IMR-90 (cell line): ENCODE data around the gene FFAR3. TPM values are rescaled to one million over a fixed set of nuclear protein-coding genes. Genes with fewer than 3 reads are reported as not detected.

Source experiments
- ATAC-seq: fragments of 200-7000 bp; cut with Tn5 transposase; 2 replicates; pipeline ENCODE4 v1.9.1; 2020; ENCODE audit warnings: low read depth, mild to moderate bottlenecking, moderate library complexity
- BruUV-seq: library from RNA; stranded (reverse); fragments of 400-500 nt; replicated peaks from 2 replicates; lab custom pipeline; 2021; lab: Mats Ljungman, UMichigan
- CTCF ChIA-PET: fragments of 300-600 bp; formaldehyde crosslinking; extraction: SDS; loops from one replicate; lab custom pipeline; 2021; ENCODE audit warnings: antibody characterized with exemption; lab: Yijun Ruan, JAX
- POLR2A ChIA-PET: fragments of 300-600 bp; sonication (Branson Sonifier 250); formaldehyde crosslinking; loops from one replicate; lab custom pipeline; 2022; ENCODE audit warnings: antibody characterized with exemption; ENCODE audit not compliant: unreplicated experiment; lab: Charles Lee
- DNase-seq: peaks from one replicate; pipeline ENCODE4 v3.0.0; 2013
- H2AFZ ChIP-seq: replicated peaks from 2 replicates; pipeline ENCODE3; 2013; ENCODE audit warnings: low read length, mild to moderate bottlenecking; ENCODE audit not compliant: poor library complexity
- H2AK5ac ChIP-seq: 2 replicates; pipeline ENCODE4 v1.6.1; 2013; ENCODE audit warnings: low read depth, low read length, inconsistent platforms
- H2AK9ac ChIP-seq: replicated peaks from 2 replicates; pipeline ENCODE3; 2013; ENCODE audit warnings: mild to moderate bottlenecking, low read depth, low read length, moderate library complexity; ENCODE audit not compliant: poor library complexity
- H2BK120ac ChIP-seq: 2 replicates; pipeline ENCODE4 v1.6.1; 2013; ENCODE audit warnings: low read depth, low read length, inconsistent platforms
- H2BK15ac ChIP-seq: 3 replicates; pipeline ENCODE4 v1.6.1; 2013; ENCODE audit warnings: low read depth, low read length, inconsistent platforms
- H2BK20ac ChIP-seq: 2 replicates; pipeline ENCODE4 v1.6.1; 2013; ENCODE audit warnings: low read depth, mild to moderate bottlenecking, inconsistent platforms, low read length, moderate library complexity
- H2BK5ac ChIP-seq: 2 replicates; pipeline ENCODE4 v1.6.1; 2013; ENCODE audit warnings: mild to moderate bottlenecking, low read depth, low read length, inconsistent platforms; ENCODE audit not compliant: poor library complexity, severe bottlenecking
- H3K14ac ChIP-seq: replicated peaks from 2 replicates; pipeline ENCODE4 v1.6.1; 2013; ENCODE audit warnings: low read depth, low read length, inconsistent platforms
- H3K18ac ChIP-seq: 2 replicates; pipeline ENCODE4 v1.6.1; 2013; ENCODE audit warnings: low read depth, low read length, control low read depth
- H3K23ac ChIP-seq: 2 replicates; pipeline ENCODE4 v1.6.1; 2013; ENCODE audit warnings: low read depth, low read length, inconsistent platforms
- H3K27ac ChIP-seq: 2 replicates; pipeline ENCODE4 v1.5.1; 2013; ENCODE audit warnings: mild to moderate bottlenecking, control low read depth, low read length; ENCODE audit not compliant: insufficient read depth
- H3K27me3 ChIP-seq: 2 replicates; pipeline ENCODE4 v1.6.1; 2013; ENCODE audit warnings: low read length; ENCODE audit not compliant: control insufficient read depth, insufficient read depth
- H3K36me3 ChIP-seq: 2 replicates; pipeline ENCODE4 v1.6.1; 2013; ENCODE audit warnings: low read length, mixed read lengths; ENCODE audit not compliant: control insufficient read depth, insufficient read depth
- H3K4ac ChIP-seq: 2 replicates; pipeline ENCODE4 v1.6.1; 2013; ENCODE audit warnings: low read depth, low read length, inconsistent platforms
- H3K4me1 ChIP-seq: 2 replicates; pipeline ENCODE4 v1.6.1; 2013; ENCODE audit warnings: low read length, mixed read lengths; ENCODE audit not compliant: control insufficient read depth, insufficient read depth
- H3K4me2 ChIP-seq: 2 replicates; pipeline ENCODE4 v1.6.1; 2013; ENCODE audit warnings: low read depth, mild to moderate bottlenecking, control low read depth, low read length, moderate library complexity
- H3K4me3 ChIP-seq: 2 replicates; pipeline ENCODE4 v1.5.1; 2013; ENCODE audit warnings: low read depth, mild to moderate bottlenecking, control low read depth, low read length, moderate library complexity; ENCODE audit not compliant: insufficient read depth
- H3K56ac ChIP-seq: 2 replicates; pipeline ENCODE4 v1.6.1; 2013; ENCODE audit warnings: low read length, inconsistent platforms; ENCODE audit not compliant: insufficient read depth; ENCODE audit errors: extremely low read depth
- H3K79me1 ChIP-seq, 2 experiments: 2 replicates each; pipeline ENCODE4 v1.6.1; 2013; ENCODE audit warnings: low read length in 2 of 2, inconsistent platforms in 1 of 2, low read depth in 1 of 2
- H3K9ac ChIP-seq: 2 replicates; pipeline ENCODE4 v1.6.1; 2013; ENCODE audit warnings: low read depth, low read length, control low read depth
- H3K9me1 ChIP-seq: 2 replicates; pipeline ENCODE4 v1.6.1; 2013; ENCODE audit warnings: low read length, inconsistent platforms; ENCODE audit not compliant: insufficient read depth
- H3K9me3 ChIP-seq: 2 replicates; pipeline ENCODE4 v1.6.1; 2013; ENCODE audit warnings: low read length; ENCODE audit not compliant: control insufficient read depth, insufficient read depth
- H4K20me1 ChIP-seq: 2 replicates; pipeline ENCODE4 v1.6.1; 2013; ENCODE audit warnings: low read length, inconsistent platforms; ENCODE audit not compliant: insufficient read depth
- H4K5ac ChIP-seq: 2 replicates; pipeline ENCODE4 v1.6.1; 2013; ENCODE audit warnings: mild to moderate bottlenecking, low read depth, low read length, control low read depth
- H4K8ac ChIP-seq, 2 experiments: 2 replicates each; pipeline ENCODE4 v1.6.1; 2013; ENCODE audit warnings: low read depth in 2 of 2, low read length in 2 of 2, control low read depth in 1 of 2, inconsistent platforms in 1 of 2
- H4K91ac ChIP-seq: 2 replicates; pipeline ENCODE4 v1.6.1; 2013; ENCODE audit warnings: low read depth, low read length, inconsistent platforms; ENCODE audit not compliant: insufficient read depth
- ELK1 ChIP-seq: fragments of 150-350 bp; IDR thresholded peaks from 2 replicates; pipeline ENCODE4 v1.6.1; 2016; ENCODE audit warnings: low read depth, mild to moderate bottlenecking, low read length, moderate library complexity, borderline replicate concordance
- MAZ ChIP-seq: IDR thresholded peaks from 2 replicates; pipeline ENCODE4 v1.6.1; 2012; ENCODE audit warnings: low read depth, mild to moderate bottlenecking, low read length, improper control_type of control experiment, moderate library complexity, borderline replicate concordance
- MXI1 ChIP-seq: IDR thresholded peaks from 2 replicates; pipeline ENCODE4 v1.6.1; 2012; ENCODE audit warnings: low read depth, mild to moderate bottlenecking, low read length, moderate library complexity, borderline replicate concordance
- POLR2A ChIP-seq: IDR thresholded peaks from 2 replicates; pipeline ENCODE4 v1.6.1; 2012; ENCODE audit warnings: mild to moderate bottlenecking, low read depth, low read length
- RCOR1 ChIP-seq: IDR thresholded peaks from 2 replicates; pipeline ENCODE4 v1.6.1; 2012; ENCODE audit warnings: mild to moderate bottlenecking, low read length, improper control_type of control experiment; ENCODE audit not compliant: insufficient replicate concordance
- RFX5 ChIP-seq: IDR thresholded peaks from 2 replicates; pipeline ENCODE4 v1.8.0; 2012; ENCODE audit warnings: low read depth, mild to moderate bottlenecking, low read length, moderate library complexity
- USF2 ChIP-seq: fragments of 150-350 bp; IDR thresholded peaks from 2 replicates; pipeline ENCODE4 v1.6.1; 2017; ENCODE audit warnings: mild to moderate bottlenecking, antibody characterized with exemption, low read length, low read depth
- WGBS, 2 experiments: methylation state at CpG; one replicate each; pipeline versions ENCODE4 v1.1.5 to v1.1.7; 2013; ENCODE audit warnings: missing lambda C conversion rate in 2 of 2; ENCODE audit not compliant: insufficient read length in 1 of 2; ENCODE audit errors: extremely low coverage in 2 of 2; 5-methylcytosine and 5-hydroxymethylcytosine counted together
- dilution Hi-C: fragments of 300-500 bp; cut with HindIII; formaldehyde crosslinking; loops from one replicate; pipeline ENCODE4 v1.14.3; 2018; ENCODE audit warnings: low sequenced_read_pairs; ENCODE audit not compliant: unreplicated experiment
- in situ Hi-C: fragments of 300-500 bp; cut with MboI; formaldehyde crosslinking; loops from 3 replicates; pipeline ENCODE4 v1.14.3; 2019; ENCODE audit warnings: low sequenced_read_pairs, inconsistent platforms, mixed read lengths
- intact Hi-C: fragments of 100-400 bp; cut with micrococcal nuclease; formaldehyde crosslinking; loops from 2 replicates; pipeline ENCODE4 v1.10.0; 2022
- polyA plus RNA-seq, 3 experiments: library from polyadenylated mRNA; depleted of rRNA; stranded (reverse); fragments of >200 nt; gene quantifications; 2 replicates each; pipeline ENCODE4 v1.2.3, GENCODE V29; 2012; ENCODE audit warnings: low replicate concordance in 1 of 3
- total RNA-seq: library from RNA; depleted of rRNA; stranded (reverse); fragments of >200 nt; gene quantifications from 2 replicates; pipeline ENCODE4 v1.2.3, GENCODE V29; 2012

Gene FFAR3
- total and polyA plus RNA-seq, 2 of the 4 experiments (the other 2 are of a cell fraction): not detected

- TF ChIP-seq MAZ: no peak
- no peak for TF ChIP-seq USF2
- TF ChIP-seq POLR2A: no peak
- TF ChIP-seq ELK1: no peak
- TF ChIP-seq RFX5: no peak
- no peak for TF ChIP-seq MXI1
- no peak for TF ChIP-seq RCOR1
- H3K4ac ChIP-seq: no peak overlapping the region
- no peak overlapping the region for H4K91ac ChIP-seq
- POLR2A ChIA-PET: no interaction called here
- H3K56ac ChIP-seq: no peak overlapping the region
- dilution Hi-C loops: no loop called here
- no peak overlapping the region for H4K8ac ChIP-seq
- H2AFZ ChIP-seq: peak overlapping the region; percentile 67
- 0 out of 2 replicates have a peak overlapping the region, but pooled peaks have one; percentile 28 for H2AK5ac ChIP-seq
- H2BK15ac ChIP-seq: no peak overlapping the region
- H2AK9ac ChIP-seq: no peak overlapping the region
- H2BK120ac ChIP-seq: no peak overlapping the region
- CTCF ChIA-PET: interaction anchor here (0.6 kb wide), 1 partner anchor 462 kb away, joined by 3 read pairs; no protein-coding TSS in a partner anchor
- no peaks in the 10 kb centered on the region for H4K20me1 ChIP-seq
- H2BK20ac ChIP-seq: no peak overlapping the region
- peaks cover 5% of the 10 kb centered on the region for H3K4me1 ChIP-seq
- H3K27me3 ChIP-seq: no peaks in the 10 kb centered on the region
- H3K9me1 ChIP-seq: 0 out of 2 replicates have a peak, but pooled peaks cover 5% of the 10 kb centered on the region
- H3K9ac ChIP-seq: no peak overlapping the region
- H4K5ac ChIP-seq: no peak overlapping the region
- H3K79me1 ChIP-seq: no peaks in the 10 kb centered on the region
- no peak overlapping the region for H2BK5ac ChIP-seq
- no peak overlapping the region for H3K4me3 ChIP-seq
- no peak for DNase-seq
- intact Hi-C loops: no loop called here
- no TSS peak for BruUV-seq
- no peaks in the 10 kb centered on the region for H3K36me3 ChIP-seq
- H3K14ac ChIP-seq: no peak overlapping the region
- no peak overlapping the region for H3K4me2 ChIP-seq
- no CpG with 5 or more reads among the region's 12 CpGs for WGBS, 2 experiments
- no peak overlapping the region for H3K23ac ChIP-seq
- H3K18ac ChIP-seq: no peak overlapping the region
- no peak overlapping the region for H3K27ac ChIP-seq
- ATAC-seq: no peak
- in situ Hi-C loops: no loop called here
- peaks cover 4% of the 10 kb centered on the region for H3K9me3 ChIP-seq
Measured at GRCh38 chr19:35320065-35320713, 38.1 kb upstream of the FFAR3 start.
